Caco-2 (cell line): ENCODE data around the gene SPDYE6. TPM values are rescaled to one million over a fixed set of nuclear protein-coding genes. Genes with fewer than 3 reads are reported as not detected.
"Not testable (repeated sequence)": the region's sequence is repeated elsewhere in the genome, so short reads cannot be mapped to it uniquely, and the experiment has no call there.

ENCODE experiments used
- BruUV-seq: library from RNA; stranded (reverse); fragments of 400-500 nt; replicated peaks from 2 replicates; lab custom pipeline; 2021; lab: Mats Ljungman, UMichigan
- CTCF ChIA-PET: fragments of 300-600 bp; sonication (Branson Sonifier 250); formaldehyde crosslinking; loops from one replicate; lab custom pipeline; 2022; ENCODE audit warnings: antibody characterized with exemption; lab: Charles Lee
- POLR2A ChIA-PET: fragments of 300-600 bp; sonication (Branson Sonifier 250); formaldehyde crosslinking; loops from one replicate; lab custom pipeline; 2022; ENCODE audit warnings: antibody characterized with exemption; lab: Charles Lee
- DNase-seq, 2 experiments: peaks; one replicate each; pipeline versions ENCODE4 v3.0.0 to v3.0.0-alpha.2; 2020 to 2022
- H3K27me3 ChIP-seq: replicated peaks from 2 replicates; pipeline ENCODE4 v1.6.0; 2011; ENCODE audit warnings: low read length; ENCODE audit not compliant: control insufficient read depth, insufficient read depth
- H3K36me3 ChIP-seq: 2 replicates; pipeline ENCODE4 v1.5.1; 2011; ENCODE audit warnings: low read length; ENCODE audit not compliant: control insufficient read depth, insufficient read depth
- H3K4me1 ChIP-seq: fragments of 250-450 bp; sonication (Bioruptor Pico); 2 replicates; pipeline ENCODE4 v1.5.1; 2020; ENCODE audit warnings: mild to moderate bottlenecking
- H3K4me3 ChIP-seq: 2 replicates; pipeline ENCODE4 v1.5.1; 2011; ENCODE audit warnings: low read depth, mild to moderate bottlenecking, control low read depth, low read length
- H3K9me3 ChIP-seq: fragments of 250-450 bp; sonication (Bioruptor Pico); 2 replicates; pipeline ENCODE4 v1.5.1; 2020; ENCODE audit warnings: mild to moderate bottlenecking, moderate library complexity
- H3K27ac Mint-ChIP-seq: one replicate; pipeline ENCODE4 v1.8.0; 2022; ENCODE audit warnings: mixed read lengths; ENCODE audit not compliant: unreplicated experiment
- H3K27me3 Mint-ChIP-seq: one replicate; pipeline ENCODE4 v1.8.0; 2022; ENCODE audit warnings: mixed read lengths; ENCODE audit not compliant: insufficient read depth, unreplicated experiment
- H3K36me3 Mint-ChIP-seq: one replicate; pipeline ENCODE4 v1.8.0; 2022; ENCODE audit warnings: mild to moderate bottlenecking, mixed read lengths; ENCODE audit not compliant: insufficient read depth, unreplicated experiment
- H3K4me1 Mint-ChIP-seq: one replicate; pipeline ENCODE4 v1.8.0; 2022; ENCODE audit warnings: low read depth, mixed read lengths; ENCODE audit not compliant: unreplicated experiment
- H3K4me3 Mint-ChIP-seq: one replicate; pipeline ENCODE4 v1.8.0; 2022; ENCODE audit warnings: mild to moderate bottlenecking, moderate library complexity, mixed read lengths; ENCODE audit not compliant: unreplicated experiment
- H3K9me3 Mint-ChIP-seq: one replicate; pipeline ENCODE4 v1.8.0; 2022; ENCODE audit warnings: mixed read lengths; ENCODE audit not compliant: unreplicated experiment
- intact Hi-C: fragments of 100-400 bp; cut with micrococcal nuclease; formaldehyde crosslinking; loops from one replicate; pipeline ENCODE4 v1.10.0; 2022; ENCODE audit not compliant: unreplicated experiment
- total RNA-seq: library from RNA; stranded (reverse); gene quantifications from 2 replicates; pipeline ENCODE4 v1.2.3, GENCODE V29; 2022
- TF ChIP-seq, protein P1 (sequence below), 2 experiments: fragments of 200-600 bp in 1 of 2; IDR thresholded peaks; 1 replicate in 1 of 2; 2 replicates in 1 of 2; pipeline versions ENCODE4 v1.5.1 to v1.8.0; 2011 to 2022; ENCODE audit warnings: antibody characterized with exemption in 1 of 2, control low read depth in 1 of 2, inconsistent platforms in 1 of 2, low read depth in 1 of 2, low read length in 1 of 2, mild to moderate bottlenecking in 1 of 2, moderate library complexity in 1 of 2; ENCODE audit not compliant: insufficient read depth in 1 of 2, severe bottlenecking in 1 of 2, unreplicated experiment in 1 of 2

SPDYE6 gene
- total RNA-seq, 1 experiment from 2014 or later = not detected

- not testable (repeated sequence) for H3K4me1 ChIP-seq, H3K9me3 ChIP-seq, H3K9me3 Mint-ChIP-seq, H3K4me1 Mint-ChIP-seq, H3K27me3 ChIP-seq, BruUV-seq, H3K36me3 ChIP-seq, H3K27me3 Mint-ChIP-seq
- POLR2A ChIA-PET = interaction anchor here (0.7 to 1.0 kb wide), 3 partner anchors 30 to 77 kb away, joined by 4 to 5 read pairs (median 5); partner anchors contain the start of gene SH2B2
- peak; percentile 98 to 99 for DNase-seq
- intact Hi-C loops = loop anchor here (1.0 kb wide), 1 partner anchor 30 kb away; no protein-coding TSS in a partner anchor
- Mint-ChIP-seq H3K27ac (peak overlapping the region; percentile 72), H3K4me3 (peak overlapping the region; percentile 93), H3K36me3 (peaks cover 33% of the 10 kb centered on the region)
- CTCF ChIA-PET = interaction anchor here (0.6 to 1.0 kb wide), 7 partner anchors 29 to 763 kb away, joined by 3 to 4 read pairs (median 3); partner anchors contain the start of genes PRKRIP1 and SH2B2
- TF ChIP-seq, protein P1, sequence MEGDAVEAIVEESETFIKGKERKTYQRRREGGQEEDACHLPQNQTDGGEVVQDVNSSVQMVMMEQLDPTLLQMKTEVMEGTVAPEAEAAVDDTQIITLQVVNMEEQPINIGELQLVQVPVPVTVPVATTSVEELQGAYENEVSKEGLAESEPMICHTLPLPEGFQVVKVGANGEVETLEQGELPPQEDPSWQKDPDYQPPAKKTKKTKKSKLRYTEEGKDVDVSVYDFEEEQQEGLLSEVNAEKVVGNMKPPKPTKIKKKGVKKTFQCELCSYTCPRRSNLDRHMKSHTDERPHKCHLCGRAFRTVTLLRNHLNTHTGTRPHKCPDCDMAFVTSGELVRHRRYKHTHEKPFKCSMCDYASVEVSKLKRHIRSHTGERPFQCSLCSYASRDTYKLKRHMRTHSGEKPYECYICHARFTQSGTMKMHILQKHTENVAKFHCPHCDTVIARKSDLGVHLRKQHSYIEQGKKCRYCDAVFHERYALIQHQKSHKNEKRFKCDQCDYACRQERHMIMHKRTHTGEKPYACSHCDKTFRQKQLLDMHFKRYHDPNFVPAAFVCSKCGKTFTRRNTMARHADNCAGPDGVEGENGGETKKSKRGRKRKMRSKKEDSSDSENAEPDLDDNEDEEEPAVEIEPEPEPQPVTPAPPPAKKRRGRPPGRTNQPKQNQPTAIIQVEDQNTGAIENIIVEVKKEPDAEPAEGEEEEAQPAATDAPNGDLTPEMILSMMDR (IDR thresholded peaks at IDR 0.05; ENCODE audit: insufficient read depth in 1 of 2, low read depth in 1 of 2, low read length in 1 of 2, severe bottlenecking in 1 of 2, unreplicated experiment in 1 of 2) = peak in 1 of 2 experiments; percentile 32
- peak overlapping the region; percentile 70 for H3K4me3 ChIP-seq
These were observed 7.5 kb upstream of the SPDYE6 start for GRCh38 chr7:102363549-102364393.

DNA sequence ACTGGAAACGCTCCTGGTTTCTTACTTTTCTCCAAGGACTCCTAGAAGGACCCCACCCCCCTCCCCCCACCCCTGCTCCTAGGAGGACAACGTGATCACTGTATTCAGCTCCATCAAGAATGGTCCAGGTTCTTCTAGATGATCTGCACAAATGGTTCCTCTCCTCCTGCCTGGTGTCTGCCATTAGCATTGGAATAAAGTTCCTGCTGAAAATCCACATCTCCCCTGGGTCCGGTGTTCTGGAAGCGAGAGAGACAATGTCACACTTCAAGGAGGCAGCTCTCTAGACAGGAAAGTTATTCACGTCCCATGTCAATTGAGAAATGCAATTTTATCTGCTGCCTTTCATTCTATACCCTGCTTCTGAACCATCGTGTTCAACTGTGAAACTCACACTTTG, 9.3 kb downstream of the SPDYE6 start:
- H3K27me3 ChIP-seq, DNase-seq, H3K4me1 ChIP-seq, H3K4me3 ChIP-seq, CTCF ChIA-PET, H3K9me3 Mint-ChIP-seq, H3K27ac Mint-ChIP-seq, H3K4me3 Mint-ChIP-seq, BruUV-seq, H3K36me3 Mint-ChIP-seq, H3K9me3 ChIP-seq, H3K27me3 Mint-ChIP-seq, H3K36me3 ChIP-seq, intact Hi-C loops, POLR2A ChIA-PET, H3K4me1 Mint-ChIP-seq: not testable (repeated sequence)

DNA sequence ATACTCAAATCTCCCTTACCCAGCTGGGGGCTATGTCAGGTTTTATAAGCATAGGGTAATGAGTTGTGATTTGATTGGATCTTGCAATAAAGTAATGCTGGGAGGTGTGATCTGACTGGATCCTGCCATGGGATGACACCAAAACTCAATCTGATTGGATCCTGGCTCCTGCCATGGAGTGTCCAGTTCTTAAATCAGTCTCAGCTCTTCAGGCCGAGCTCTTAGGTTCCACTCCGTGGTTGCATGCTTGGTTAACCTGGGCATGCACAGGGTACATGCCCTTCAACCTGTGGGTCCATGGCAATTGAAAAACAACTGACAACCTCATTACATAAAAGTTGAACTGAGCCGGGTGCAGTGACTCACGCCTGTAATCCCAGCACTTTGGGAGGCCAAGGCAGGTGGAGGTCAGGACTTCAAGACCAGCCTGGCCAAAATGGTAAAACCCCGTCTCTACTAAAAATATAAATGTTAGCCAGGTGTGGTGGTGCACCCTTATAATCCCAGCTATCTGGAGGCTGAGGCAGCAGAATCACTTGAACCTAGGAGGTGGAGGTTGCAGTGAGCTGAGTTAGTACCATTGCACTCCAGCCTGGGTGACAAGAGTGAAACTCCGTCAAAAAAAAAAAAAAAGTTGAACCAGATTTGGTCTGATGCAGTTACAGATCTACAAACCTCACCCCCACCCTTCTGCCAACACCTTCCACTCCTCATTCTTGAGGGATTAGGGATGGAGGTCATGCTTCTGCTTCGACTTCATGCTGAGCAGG, 15.5 kb downstream of the SPDYE6 start:
- H3K4me3 ChIP-seq, POLR2A ChIA-PET, H3K36me3 ChIP-seq, CTCF ChIA-PET, H3K4me1 Mint-ChIP-seq, H3K27ac Mint-ChIP-seq, H3K4me3 Mint-ChIP-seq, H3K36me3 Mint-ChIP-seq, H3K4me1 ChIP-seq, H3K27me3 ChIP-seq, BruUV-seq, H3K27me3 Mint-ChIP-seq, H3K9me3 Mint-ChIP-seq, DNase-seq, intact Hi-C loops, H3K9me3 ChIP-seq: not testable (repeated sequence)

DNA sequence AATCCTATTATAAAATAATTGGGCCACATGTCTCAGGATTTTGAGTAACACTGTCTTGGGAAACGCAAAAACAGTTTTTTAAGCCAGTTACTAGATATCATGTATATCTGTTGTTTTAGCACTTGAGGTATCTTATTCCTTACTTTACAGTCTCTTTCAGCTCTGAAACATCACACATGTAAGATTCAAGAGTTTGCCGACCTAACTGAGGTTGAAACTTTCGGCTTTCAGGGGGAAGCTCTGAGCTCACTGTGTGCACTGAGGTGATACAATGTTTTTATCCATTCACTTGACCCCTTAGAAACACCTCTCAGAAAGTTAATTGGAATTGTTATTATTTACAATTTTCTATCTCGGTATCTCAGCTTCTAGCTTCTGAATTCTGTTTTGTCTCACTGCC, 18.8 kb downstream of the SPDYE6 start:
- H3K9me3 Mint-ChIP-seq, H3K36me3 Mint-ChIP-seq, H3K4me1 ChIP-seq, H3K9me3 ChIP-seq, H3K36me3 ChIP-seq, intact Hi-C loops, H3K4me1 Mint-ChIP-seq, H3K4me3 Mint-ChIP-seq, BruUV-seq, POLR2A ChIA-PET, CTCF ChIA-PET, H3K27me3 Mint-ChIP-seq, H3K27ac Mint-ChIP-seq, H3K4me3 ChIP-seq, DNase-seq, H3K27me3 ChIP-seq: not testable (repeated sequence)

DNA sequence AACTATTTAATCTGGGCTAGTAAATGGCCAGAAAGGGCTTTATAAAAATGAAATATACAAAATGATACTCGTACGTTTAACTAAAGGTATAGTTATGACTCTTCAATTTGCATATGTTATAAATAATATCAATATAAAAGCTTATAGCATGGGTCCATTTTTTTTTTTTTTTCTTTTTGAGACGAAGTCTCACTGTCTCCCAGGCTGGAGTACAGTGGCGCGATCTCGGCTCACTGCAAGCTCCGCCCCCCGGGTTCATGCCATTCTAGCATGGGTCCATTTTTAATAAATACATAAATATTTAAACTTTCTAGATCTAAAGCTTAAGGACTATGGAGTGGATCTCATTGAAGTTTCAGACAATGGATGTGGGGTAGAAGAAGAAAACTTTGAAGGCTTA, 19.2 kb downstream of the SPDYE6 start:
- H3K27ac Mint-ChIP-seq, H3K4me3 Mint-ChIP-seq, H3K4me1 ChIP-seq, H3K9me3 ChIP-seq, H3K4me1 Mint-ChIP-seq, BruUV-seq, H3K9me3 Mint-ChIP-seq, DNase-seq, H3K27me3 ChIP-seq, POLR2A ChIA-PET, H3K36me3 Mint-ChIP-seq, H3K36me3 ChIP-seq, CTCF ChIA-PET, intact Hi-C loops, H3K4me3 ChIP-seq, H3K27me3 Mint-ChIP-seq: not testable (repeated sequence)

DNA sequence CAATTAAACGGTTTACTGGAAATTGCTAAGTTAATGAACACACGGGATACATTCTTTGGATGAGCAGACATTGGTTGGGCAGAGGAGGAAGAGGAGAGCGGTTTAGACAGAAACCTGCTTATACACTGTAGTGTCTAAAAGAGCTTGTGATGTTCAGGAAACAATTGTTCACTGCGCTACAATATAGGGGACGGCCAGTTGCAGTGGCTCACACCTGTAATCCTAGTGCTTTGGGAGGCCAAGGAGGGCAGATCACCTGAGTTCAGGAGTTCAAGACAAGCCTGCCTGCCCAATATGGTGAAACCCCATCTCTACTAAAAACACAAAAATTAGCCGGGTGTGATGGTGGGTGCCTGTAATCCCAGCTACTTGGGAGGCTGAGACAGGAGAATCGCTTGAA, 20.7 kb downstream of the SPDYE6 start:
- H3K4me3 Mint-ChIP-seq, intact Hi-C loops, H3K36me3 Mint-ChIP-seq, DNase-seq, H3K9me3 Mint-ChIP-seq, H3K4me1 ChIP-seq, BruUV-seq, H3K4me1 Mint-ChIP-seq, H3K9me3 ChIP-seq, H3K27ac Mint-ChIP-seq, H3K4me3 ChIP-seq, H3K27me3 Mint-ChIP-seq, H3K27me3 ChIP-seq, POLR2A ChIA-PET, H3K36me3 ChIP-seq: not testable (repeated sequence)
- CTCF ChIA-PET = interaction anchor here (0.7 kb wide), 1 partner anchor 13 kb away, joined by 11 read pairs; no protein-coding TSS in a partner anchor
